Activated T-helper 1 cell treated with anti-CD3 and anti-CD28 coated beads, Interleukin-12 subunit alpha, Interleukin-12 subunit beta, Interleukin-2, Interleukin-4 antibody, amounts not matched to agents 30 ng/mL and 10 ng/mL and 1 ng/mL, durations not matched to agents 14 hours and 24 hours and 36 hours (primary cell): ENCODE data around the gene TRMT2A. TPM values are rescaled to one million over a fixed set of nuclear protein-coding genes. Genes with fewer than 3 reads are reported as not detected.

Experiments
- DNase-seq: peaks from one replicate; pipeline ENCODE4 v3.0.0; 2021; ENCODE audit warnings: low spot score
- H3K27ac Mint-ChIP-seq: one replicate; pipeline ENCODE4 v1.8.0; 2021; ENCODE audit warnings: mild to moderate bottlenecking, mixed read lengths
- H3K27me3 Mint-ChIP-seq: one replicate; pipeline ENCODE4 v1.8.0; 2022; ENCODE audit warnings: mild to moderate bottlenecking, moderate library complexity, mixed read lengths; ENCODE audit not compliant: insufficient read depth
- H3K36me3 Mint-ChIP-seq: one replicate; pipeline ENCODE4 v1.8.0; 2021; ENCODE audit warnings: low read depth, mixed read lengths
- H3K4me1 Mint-ChIP-seq: one replicate; pipeline ENCODE4 v1.8.0; 2021; ENCODE audit warnings: low read depth, mixed read lengths
- H3K4me3 Mint-ChIP-seq: one replicate; pipeline ENCODE4 v1.8.0; 2021; ENCODE audit warnings: mild to moderate bottlenecking, moderate library complexity, mixed read lengths
- H3K9me3 Mint-ChIP-seq: one replicate; pipeline ENCODE4 v1.8.0; 2021; ENCODE audit warnings: mixed read lengths
- intact Hi-C: fragments of 100-400 bp; cut with micrococcal nuclease; formaldehyde crosslinking; loops from one replicate; pipeline ENCODE4 v1.15.1; 2024
- total RNA-seq: library from RNA; stranded (reverse); gene quantifications from 2 replicates; pipeline ENCODE4 v1.2.3, GENCODE V29; 2022

The TRMT2A gene
- total RNA-seq, 1 donor from 2014 or later: 142 TPM

- Mint-ChIP-seq H3K27me3 (no peaks in the 10 kb centered on the region), H3K36me3 (peaks cover 32% of the 10 kb centered on the region), H3K27ac (peak overlapping the region; percentile 73), H3K4me1 (peaks cover 36% of the 10 kb centered on the region), H3K9me3 (no peaks in the 10 kb centered on the region), H3K4me3 (no peak overlapping the region)
- DNase-seq: no peak
- intact Hi-C loops: no loop called here
Measured at GRCh38 chr22:20107951-20108756, 8.9 kb downstream of the TRMT2A start.

DNA sequence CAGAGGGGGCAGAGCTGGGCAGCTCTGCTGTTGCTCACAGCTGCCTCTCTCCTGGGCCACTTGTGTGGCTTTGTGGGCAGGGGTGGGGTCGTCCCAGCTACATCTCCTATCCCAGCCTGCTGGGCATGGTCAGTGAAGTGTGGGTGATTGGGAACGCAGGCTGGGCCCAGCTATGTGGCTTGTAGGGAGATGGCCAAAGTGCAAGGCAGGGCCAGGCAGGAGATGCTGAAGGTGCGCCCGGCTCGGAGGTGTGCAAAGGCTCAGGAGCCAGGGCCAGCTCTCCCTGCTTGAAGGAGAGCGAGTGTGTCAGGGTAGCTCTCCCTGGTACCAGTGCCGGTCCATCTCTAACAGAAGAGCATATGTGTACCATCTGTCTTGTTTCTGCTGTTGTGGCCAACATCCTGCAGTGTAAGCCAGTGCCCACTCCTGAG is 9.5 kb downstream of the TRMT2A start:
- intact Hi-C loops: no loop called here
- Mint-ChIP-seq H3K27me3 (no peaks in the 10 kb centered on the region), H3K36me3 (peaks cover 37% of the 10 kb centered on the region), H3K27ac (peak overlapping the region; percentile 73), H3K4me3 (no peak overlapping the region), H3K4me1 (peaks cover 41% of the 10 kb centered on the region), H3K9me3 (no peaks in the 10 kb centered on the region)
- no peak for DNase-seq

GRCh38 chr22:20106849-20107237 is 10.2 kb downstream of the TRMT2A start:
- Mint-ChIP-seq H3K4me1 (peaks cover 41% of the 10 kb centered on the region), H3K36me3 (peaks cover 39% of the 10 kb centered on the region), H3K27me3 (no peaks in the 10 kb centered on the region), H3K27ac (no peak overlapping the region), H3K4me3 (no peak overlapping the region), H3K9me3 (no peaks in the 10 kb centered on the region)
- no peak for DNase-seq
- intact Hi-C loops: no loop called here

DNA sequence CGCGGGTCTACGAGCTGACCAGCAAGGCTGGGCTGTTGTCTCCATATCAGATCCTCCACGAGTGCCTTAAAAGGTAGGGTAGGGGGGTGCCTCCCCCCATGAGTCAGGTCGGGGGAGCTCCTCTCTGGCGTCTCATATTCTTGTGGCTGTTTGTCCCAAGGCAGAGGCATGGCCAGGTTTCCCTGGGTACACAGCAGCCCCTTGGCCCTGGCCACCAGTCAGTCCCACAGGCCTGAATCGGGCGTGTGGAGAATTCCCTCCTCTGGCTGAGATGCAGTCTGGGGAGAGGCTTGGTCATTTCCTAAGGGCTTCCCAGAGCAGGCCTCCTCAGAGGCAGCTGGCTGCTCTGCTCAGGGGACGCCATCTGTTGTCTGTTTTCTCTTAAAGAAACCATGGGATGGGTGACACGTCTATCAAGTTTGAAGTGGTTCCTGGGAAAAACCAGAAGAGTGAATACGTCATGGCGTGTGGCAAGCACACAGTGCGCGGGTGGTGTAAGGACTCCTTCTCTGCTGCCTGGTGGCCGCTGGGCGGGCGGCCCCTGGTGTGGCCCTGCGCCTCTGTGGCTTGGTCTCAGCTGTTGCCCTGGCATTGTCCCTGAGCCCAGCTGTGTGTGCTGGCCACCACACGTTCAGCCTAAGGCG is 10.7 kb downstream of the TRMT2A start:
- no peak for DNase-seq
- H3K36me3 Mint-ChIP-seq: peaks cover 37% of the 10 kb centered on the region
- H3K4me1 Mint-ChIP-seq: peaks cover 41% of the 10 kb centered on the region
- no peak overlapping the region for H3K27ac Mint-ChIP-seq
- H3K4me3 Mint-ChIP-seq: no peak overlapping the region
- intact Hi-C loops: no loop called here
- H3K27me3 Mint-ChIP-seq: no peaks in the 10 kb centered on the region
- no peaks in the 10 kb centered on the region for H3K9me3 Mint-ChIP-seq

DNA sequence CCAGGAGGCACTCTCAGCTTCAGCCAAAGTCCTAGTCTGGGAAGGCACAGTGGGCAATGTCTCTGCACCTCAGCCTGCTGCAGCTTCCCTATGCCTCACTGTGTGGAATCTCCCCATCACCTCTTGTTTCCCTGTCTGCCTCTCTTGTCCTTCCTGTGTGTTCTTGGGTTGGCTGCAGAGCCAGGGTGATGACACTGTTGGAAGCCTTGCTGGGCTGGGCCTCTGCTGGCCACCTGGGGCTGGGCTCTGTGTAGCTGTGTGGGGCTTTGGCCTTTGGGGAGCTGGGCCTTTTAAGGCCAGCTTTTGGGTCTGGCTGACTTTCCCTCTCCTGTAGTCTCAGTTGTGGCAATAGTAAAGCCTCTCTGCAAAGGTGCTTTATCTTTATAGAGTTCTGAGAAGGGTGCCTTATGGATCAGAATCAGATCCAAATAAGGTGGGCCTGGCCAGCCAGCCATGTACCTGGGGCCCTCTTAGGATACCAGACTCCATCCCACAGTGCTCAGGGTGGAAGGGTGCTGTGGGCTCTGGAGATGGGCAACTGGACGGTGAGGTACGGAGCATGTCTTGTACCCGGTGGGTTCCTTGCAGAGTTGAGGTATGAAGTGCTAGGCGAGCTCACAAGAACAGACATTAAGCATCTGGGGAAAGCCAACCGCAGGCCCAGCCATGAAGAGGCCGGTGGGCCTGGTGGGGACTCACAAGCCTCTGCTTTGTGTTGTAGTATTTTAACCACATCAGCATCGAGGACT is 11.4 kb downstream of the TRMT2A start:
- no peak for DNase-seq
- Mint-ChIP-seq H3K4me1 (peaks cover 41% of the 10 kb centered on the region), H3K27me3 (no peaks in the 10 kb centered on the region), H3K9me3 (no peaks in the 10 kb centered on the region), H3K27ac (no peak overlapping the region), H3K4me3 (no peak overlapping the region), H3K36me3 (peaks cover 32% of the 10 kb centered on the region)
- intact Hi-C loops: no loop called here

- Mint-ChIP-seq H3K4me3 (peak overlapping the region; percentile 54), H3K27ac (peak overlapping the region; percentile 80), H3K4me1 (peaks cover 62% of the 10 kb centered on the region), H3K9me3 (no peaks in the 10 kb centered on the region), H3K36me3 (peaks cover 50% of the 10 kb centered on the region), H3K27me3 (no peaks in the 10 kb centered on the region)
- intact Hi-C loops: no loop called here
- DNase-seq: no peak
Measured at GRCh38 chr22:20102203-20102780, 14.7 kb downstream of the TRMT2A start.

DNA sequence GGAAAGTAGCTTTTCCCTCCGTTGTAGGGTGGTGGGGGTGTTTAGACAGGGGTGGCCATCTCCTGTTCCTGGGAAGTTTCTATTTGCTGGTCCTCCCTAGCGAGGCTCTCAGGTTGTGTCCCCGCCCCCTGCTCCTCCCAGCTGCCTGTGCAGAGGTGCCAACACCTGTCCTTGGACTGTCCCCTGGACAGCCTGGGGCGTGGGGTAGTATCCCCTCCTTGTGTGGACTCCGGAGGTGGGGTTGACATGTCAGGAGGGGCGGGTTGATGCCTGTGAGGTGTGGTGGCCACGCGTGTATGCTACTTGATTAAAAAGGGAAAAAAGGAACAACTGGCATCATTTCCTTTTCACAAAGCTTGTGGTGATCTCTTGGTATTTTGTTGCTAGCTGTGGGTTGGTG is 15.4 kb downstream of the TRMT2A start:
- Mint-ChIP-seq H3K27ac (peak overlapping the region; percentile 80), H3K4me1 (peaks cover 63% of the 10 kb centered on the region), H3K4me3 (peak overlapping the region; percentile 7), H3K27me3 (no peaks in the 10 kb centered on the region), H3K36me3 (peaks cover 57% of the 10 kb centered on the region), H3K9me3 (no peaks in the 10 kb centered on the region)
- DNase-seq: no peak
- intact Hi-C loops: loop anchor here (2.0 kb wide), 1 partner anchor 81 kb away; the partner anchor contains the start of gene TANGO2

DNA sequence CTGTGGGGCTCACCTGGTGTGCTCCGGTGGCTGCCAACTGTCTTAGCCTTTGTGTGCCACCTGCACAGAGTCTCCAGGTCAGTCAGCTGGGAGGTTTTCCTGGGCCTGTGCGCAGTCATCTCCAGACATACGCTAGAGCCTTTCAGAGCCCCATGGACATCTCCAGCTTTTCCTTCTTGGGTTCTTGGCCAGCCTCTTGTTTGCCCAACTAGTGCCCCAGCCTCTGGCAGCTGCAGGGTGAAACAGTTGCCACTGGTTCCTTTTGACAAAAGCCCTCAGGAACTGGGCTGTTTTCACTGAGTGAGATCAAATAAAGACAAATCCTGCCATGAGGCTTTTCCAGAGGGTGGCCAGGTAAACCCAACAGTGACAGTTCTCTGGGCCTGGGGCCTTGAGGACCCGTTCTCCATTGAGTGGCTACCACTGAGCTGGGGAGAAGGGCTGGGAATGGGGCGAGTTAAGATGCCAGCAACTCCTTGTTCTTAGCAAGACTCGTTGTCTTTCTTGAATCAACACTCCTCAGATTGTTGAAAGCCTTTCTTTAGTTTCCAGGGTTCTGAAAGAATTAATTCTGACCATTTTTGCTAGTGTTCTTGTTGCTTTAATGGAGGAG is 17.8 kb downstream of the TRMT2A start:
- Mint-ChIP-seq H3K27me3 (no peaks in the 10 kb centered on the region), H3K27ac (peak overlapping the region; percentile 91), H3K4me1 (peaks cover 82% of the 10 kb centered on the region), H3K4me3 (peak overlapping the region; percentile 22), H3K36me3 (peaks cover 69% of the 10 kb centered on the region), H3K9me3 (peaks cover 5% of the 10 kb centered on the region)
- DNase-seq: no peak
- intact Hi-C loops: no loop called here

GRCh38 chr22:20096574-20097420 is 20.2 kb downstream of the TRMT2A start:
- DNase-seq: no peak
- Mint-ChIP-seq H3K9me3 (peaks cover 5% of the 10 kb centered on the region), H3K27ac (no peak overlapping the region), H3K36me3 (peaks cover 66% of the 10 kb centered on the region), H3K4me1 (peaks cover 66% of the 10 kb centered on the region), H3K27me3 (no peaks in the 10 kb centered on the region), H3K4me3 (no peak overlapping the region)
- intact Hi-C loops: no loop called here

- Mint-ChIP-seq H3K4me3 (peak overlapping the region; percentile 51), H3K27ac (peak overlapping the region; percentile 80), H3K36me3 (peaks cover 72% of the 10 kb centered on the region), H3K27me3 (no peaks in the 10 kb centered on the region), H3K9me3 (peaks cover 5% of the 10 kb centered on the region), H3K4me1 (peaks cover 57% of the 10 kb centered on the region)
- intact Hi-C loops: no loop called here
- DNase-seq: no peak
Measured at GRCh38 chr22:20095521-20095920, 21.5 kb downstream of the TRMT2A start.

DNA sequence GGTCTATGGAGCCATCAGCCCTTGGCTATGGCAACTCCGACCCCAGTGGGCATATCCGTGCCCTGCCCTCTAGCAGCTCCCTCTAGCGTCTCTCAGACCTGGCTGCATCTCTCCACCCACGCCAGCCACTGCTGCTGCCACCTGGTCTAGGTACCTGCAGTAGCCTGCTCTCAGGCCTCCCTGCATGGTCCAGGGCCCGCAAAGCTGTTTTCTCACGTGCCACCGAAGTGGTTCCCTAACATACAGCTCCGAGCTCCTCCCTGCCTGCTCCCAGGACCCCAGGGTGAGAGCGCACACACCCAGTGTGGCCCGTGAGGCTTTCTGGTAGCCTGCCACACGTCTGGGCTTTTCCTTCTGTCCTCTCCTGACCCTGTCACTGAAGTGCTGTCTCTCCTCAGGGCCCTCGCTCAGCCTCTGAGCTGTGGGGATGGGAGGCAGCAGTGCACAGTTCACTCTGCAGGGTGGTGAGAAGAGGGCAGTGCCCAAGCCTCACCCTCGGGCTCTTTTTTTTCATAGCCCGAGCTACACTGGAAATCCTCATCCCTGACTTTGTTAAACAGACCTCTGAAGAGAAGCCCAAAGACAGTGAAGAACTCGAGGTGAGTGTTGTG is 22.7 kb downstream of the TRMT2A start:
- intact Hi-C loops: no loop called here
- H3K27me3 Mint-ChIP-seq: no peaks in the 10 kb centered on the region
- H3K27ac Mint-ChIP-seq: peak overlapping the region; percentile 31
- no peak overlapping the region for H3K4me3 Mint-ChIP-seq
- peaks cover 47% of the 10 kb centered on the region for H3K4me1 Mint-ChIP-seq
- H3K36me3 Mint-ChIP-seq: peaks cover 69% of the 10 kb centered on the region
- peaks cover 5% of the 10 kb centered on the region for H3K9me3 Mint-ChIP-seq
- DNase-seq: no peak
